KMS-11 (cell line): ENCODE results near the gene TET3.

Source experiments
- H2AFZ ChIP-seq: fragments of 200-600 bp; sonication (generic); 2 replicates; pipeline ENCODE4 v1.6.1; 2016; ENCODE audit warnings: antibody characterized with exemption, mixed run types, low read depth
- H3K27ac ChIP-seq: fragments of 200-600 bp; sonication (generic); 2 replicates; pipeline ENCODE4 v1.6.1; 2016; ENCODE audit warnings: mild to moderate bottlenecking, mixed run types
- H3K27me3 ChIP-seq: fragments of 200-600 bp; sonication (generic); 2 replicates; pipeline ENCODE4 v1.6.1; 2017; ENCODE audit warnings: mild to moderate bottlenecking, low read depth, mixed run types, moderate library complexity; ENCODE audit not compliant: insufficient read depth
- H3K36me3 ChIP-seq: fragments of 200-600 bp; sonication (generic); 2 replicates; pipeline ENCODE4 v1.6.1; 2017; ENCODE audit warnings: mild to moderate bottlenecking, mixed run types; ENCODE audit not compliant: insufficient read depth
- H3K4me1 ChIP-seq: fragments of 200-600 bp; sonication (generic); 2 replicates; pipeline ENCODE4 v1.6.1; 2016; ENCODE audit warnings: mild to moderate bottlenecking, low read depth, mixed run types; ENCODE audit not compliant: poor library complexity, severe bottlenecking
- H3K4me2 ChIP-seq: fragments of 200-600 bp; sonication (generic); 2 replicates; pipeline ENCODE4 v1.7.0; 2016; ENCODE audit warnings: mild to moderate bottlenecking, mixed run types
- H3K4me3 ChIP-seq: fragments of 200-600 bp; sonication (generic); IDR thresholded peaks from 2 replicates; pipeline ENCODE4 v1.6.1; 2017; ENCODE audit warnings: low read depth, low read length, mixed read lengths; ENCODE audit not compliant: insufficient read depth
- H3K79me2 ChIP-seq: fragments of 200-600 bp; sonication (generic); 2 replicates; pipeline ENCODE4 v1.6.1; 2016; ENCODE audit warnings: low read depth, mixed run types; ENCODE audit not compliant: insufficient read depth
- H3K9ac ChIP-seq: fragments of 200-600 bp; sonication (generic); 2 replicates; pipeline ENCODE4 v1.6.1; 2016; ENCODE audit warnings: mild to moderate bottlenecking, mixed run types
- H4K20me1 ChIP-seq: fragments of 200-600 bp; sonication (generic); 2 replicates; pipeline ENCODE4 v1.6.1; 2016; ENCODE audit warnings: mild to moderate bottlenecking, mixed run types; ENCODE audit not compliant: insufficient read depth
- TF ChIP-seq, protein P1 (sequence below): fragments of 200-600 bp; sonication (generic); conservative IDR thresholded peaks from 2 replicates; pipeline ENCODE4 v1.6.1; 2017; ENCODE audit warnings: low read depth, mild to moderate bottlenecking, antibody characterized with exemption, low read length, moderate library complexity, mixed read lengths

The TET3 gene

DNA sequence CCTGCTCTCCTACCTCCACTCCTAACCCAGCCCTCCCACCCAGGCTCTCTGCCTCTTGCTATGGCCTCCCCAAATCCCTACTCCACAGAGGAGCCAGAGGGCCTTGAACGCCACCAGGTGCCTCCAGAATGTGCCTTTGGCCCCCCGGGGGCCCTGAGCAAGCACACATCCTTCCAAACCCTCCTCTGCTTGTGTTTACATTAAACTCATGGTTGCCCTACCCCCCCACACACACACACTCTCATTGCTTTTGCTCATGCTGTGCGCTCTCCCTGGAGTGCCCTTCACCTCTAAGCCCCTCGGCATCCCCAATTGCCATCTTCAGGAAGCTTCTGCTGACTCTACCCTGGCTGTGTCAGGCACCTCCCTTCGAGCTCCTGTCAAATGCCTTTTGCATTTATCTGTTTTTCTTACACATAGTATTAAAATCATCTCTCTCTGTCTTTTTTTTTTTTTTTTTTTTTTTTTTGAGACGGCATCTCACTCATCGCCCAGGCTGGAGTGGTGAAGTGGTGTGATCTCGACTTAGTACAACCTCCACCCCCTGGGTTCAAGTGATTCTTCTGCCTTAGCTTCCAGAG is 16.3 kb upstream of the TET3 start:
- Histone ChIP-seq H3K9ac (no peak overlapping the region), H2AFZ (no peak overlapping the region), H3K79me2 (no peaks in the 10 kb centered on the region), H3K4me3 (no peak overlapping the region), H3K36me3 (no peaks in the 10 kb centered on the region), H4K20me1 (no peaks in the 10 kb centered on the region), H3K4me1 (peaks cover 44% of the 10 kb centered on the region), H3K27ac (no peak overlapping the region), H3K4me2 (no peak overlapping the region), H3K27me3 (no peaks in the 10 kb centered on the region)
- TF ChIP-seq, protein P1, sequence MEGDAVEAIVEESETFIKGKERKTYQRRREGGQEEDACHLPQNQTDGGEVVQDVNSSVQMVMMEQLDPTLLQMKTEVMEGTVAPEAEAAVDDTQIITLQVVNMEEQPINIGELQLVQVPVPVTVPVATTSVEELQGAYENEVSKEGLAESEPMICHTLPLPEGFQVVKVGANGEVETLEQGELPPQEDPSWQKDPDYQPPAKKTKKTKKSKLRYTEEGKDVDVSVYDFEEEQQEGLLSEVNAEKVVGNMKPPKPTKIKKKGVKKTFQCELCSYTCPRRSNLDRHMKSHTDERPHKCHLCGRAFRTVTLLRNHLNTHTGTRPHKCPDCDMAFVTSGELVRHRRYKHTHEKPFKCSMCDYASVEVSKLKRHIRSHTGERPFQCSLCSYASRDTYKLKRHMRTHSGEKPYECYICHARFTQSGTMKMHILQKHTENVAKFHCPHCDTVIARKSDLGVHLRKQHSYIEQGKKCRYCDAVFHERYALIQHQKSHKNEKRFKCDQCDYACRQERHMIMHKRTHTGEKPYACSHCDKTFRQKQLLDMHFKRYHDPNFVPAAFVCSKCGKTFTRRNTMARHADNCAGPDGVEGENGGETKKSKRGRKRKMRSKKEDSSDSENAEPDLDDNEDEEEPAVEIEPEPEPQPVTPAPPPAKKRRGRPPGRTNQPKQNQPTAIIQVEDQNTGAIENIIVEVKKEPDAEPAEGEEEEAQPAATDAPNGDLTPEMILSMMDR: no peak

DNA sequence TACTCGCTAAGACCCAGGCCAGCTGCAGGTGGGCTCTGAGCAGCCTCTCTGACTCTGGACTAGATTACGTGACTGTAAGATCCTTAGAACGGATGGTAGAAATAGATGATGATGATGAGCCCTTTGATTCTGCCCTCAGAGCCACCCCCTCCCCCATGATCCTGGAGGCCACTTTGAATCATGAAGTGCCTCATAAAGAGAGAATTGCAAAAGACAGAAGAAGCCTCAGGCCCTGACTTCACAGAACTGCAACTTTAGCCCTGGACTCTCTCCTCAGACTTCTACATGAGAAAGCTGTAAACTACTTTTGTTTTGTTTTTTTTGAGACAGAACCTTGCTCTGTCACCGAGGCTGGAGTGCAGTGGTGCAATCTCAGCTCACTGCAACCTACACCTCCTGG is 15.4 kb upstream of the TET3 start:
- Histone ChIP-seq H3K27me3 (no peaks in the 10 kb centered on the region), H2AFZ (no peak overlapping the region), H3K4me3 (no peak overlapping the region), H3K4me1 (peaks cover 44% of the 10 kb centered on the region), H4K20me1 (no peaks in the 10 kb centered on the region), H3K4me2 (no peak overlapping the region; the same call in 1 of the 2 replicates), H3K27ac (no peak overlapping the region), H3K36me3 (no peaks in the 10 kb centered on the region), H3K9ac (no peak overlapping the region), H3K79me2 (no peaks in the 10 kb centered on the region)
- TF ChIP-seq, protein P1: no peak

DNA sequence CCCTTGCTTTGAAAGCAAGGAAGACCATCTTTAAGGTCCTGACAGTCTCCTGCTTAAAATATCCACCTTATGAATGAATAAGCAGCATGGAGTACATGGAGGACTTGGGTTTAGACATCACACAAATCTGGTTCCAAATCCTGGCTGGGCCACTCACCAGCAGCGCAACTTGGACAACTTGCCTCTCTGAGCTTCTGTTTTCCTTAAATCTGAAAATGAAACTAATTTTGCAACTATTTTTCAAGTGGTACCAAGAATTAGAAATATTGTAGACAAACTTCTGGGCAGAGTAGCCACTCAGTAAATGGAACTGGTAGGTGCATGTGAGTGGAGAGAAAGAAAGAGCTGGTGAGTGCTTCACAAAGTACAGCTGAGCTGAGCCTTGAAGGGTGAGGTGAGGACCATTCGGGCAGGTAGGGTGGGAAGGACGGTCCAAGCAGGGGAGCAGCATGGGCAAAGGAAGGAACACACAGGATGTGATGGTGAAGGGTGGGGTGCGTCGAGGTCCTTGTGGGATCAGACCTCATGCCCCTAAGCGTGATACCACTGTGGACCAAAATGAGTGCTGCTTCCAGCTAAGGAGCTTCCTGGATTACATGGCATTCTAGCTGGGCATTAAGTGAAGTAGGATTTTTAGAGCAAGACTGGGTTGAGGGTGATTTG is 14.4 kb upstream of the TET3 start:
- Histone ChIP-seq H2AFZ (peak overlapping the region; percentile 61; the same call in 1 of the 2 replicates), H3K9ac (peak overlapping the region; percentile 20; the same call in 1 of the 2 replicates), H3K4me2 (peak overlapping the region; percentile 77), H3K4me3 (no peak overlapping the region), H3K27ac (peak overlapping the region; percentile 58), H3K36me3 (no peaks in the 10 kb centered on the region), H3K27me3 (no peaks in the 10 kb centered on the region), H3K79me2 (no peaks in the 10 kb centered on the region), H4K20me1 (no peaks in the 10 kb centered on the region), H3K4me1 (peaks cover 44% of the 10 kb centered on the region)
- TF ChIP-seq, protein P1: no peak

DNA sequence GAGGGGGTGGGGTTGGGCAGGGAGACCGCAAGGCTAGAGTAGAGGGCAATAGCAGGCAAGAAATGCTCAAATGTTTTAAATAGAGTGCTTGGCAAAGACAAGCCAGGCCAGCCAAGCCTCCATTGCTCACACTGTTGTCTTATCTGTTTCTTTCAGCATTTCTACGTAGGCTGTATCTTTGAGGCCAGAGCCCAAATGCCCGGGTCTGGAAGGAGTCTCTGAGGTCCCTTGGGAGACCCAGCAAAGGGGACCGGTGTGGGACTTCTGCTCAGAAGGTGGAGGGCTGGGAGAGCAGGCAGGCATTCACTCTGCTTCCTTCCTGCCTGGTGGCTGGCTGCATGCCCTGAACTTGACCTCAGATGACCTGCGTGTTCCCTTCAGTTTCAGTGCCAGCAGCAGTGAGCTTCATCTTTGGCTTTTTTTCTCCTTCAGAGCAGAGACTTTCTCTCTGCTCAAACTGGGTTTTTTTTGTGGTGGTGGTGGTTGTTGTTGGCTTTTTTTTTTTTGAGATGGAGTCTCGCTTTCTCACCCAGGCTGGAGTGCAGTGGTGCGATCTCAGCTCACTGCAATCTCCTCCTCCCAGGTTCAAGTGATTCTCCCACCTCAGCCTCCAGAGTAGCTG is 13.7 kb upstream of the TET3 start:
- H4K20me1 ChIP-seq: no peaks in the 10 kb centered on the region
- peak overlapping the region; percentile 77 for H3K4me2 ChIP-seq
- peak overlapping the region; percentile 20; the same call in 1 of the 2 replicates for H3K9ac ChIP-seq
- peak overlapping the region; percentile 61 for H2AFZ ChIP-seq
- H3K36me3 ChIP-seq: no peaks in the 10 kb centered on the region
- TF ChIP-seq, protein P1: no peak
- H3K27ac ChIP-seq: peak overlapping the region; percentile 58
- no peak overlapping the region for H3K4me3 ChIP-seq
- no peaks in the 10 kb centered on the region for H3K79me2 ChIP-seq
- H3K4me1 ChIP-seq: peaks cover 44% of the 10 kb centered on the region
- H3K27me3 ChIP-seq: no peaks in the 10 kb centered on the region
